ENCODE measurements around the gene PAX7. TPM values are rescaled to one million over a fixed set of nuclear protein-coding genes. Genes with fewer than 3 reads are reported as not detected.

Gene PAX7
- polyA plus RNA-seq, 1 experiment, result not detected

DNA sequence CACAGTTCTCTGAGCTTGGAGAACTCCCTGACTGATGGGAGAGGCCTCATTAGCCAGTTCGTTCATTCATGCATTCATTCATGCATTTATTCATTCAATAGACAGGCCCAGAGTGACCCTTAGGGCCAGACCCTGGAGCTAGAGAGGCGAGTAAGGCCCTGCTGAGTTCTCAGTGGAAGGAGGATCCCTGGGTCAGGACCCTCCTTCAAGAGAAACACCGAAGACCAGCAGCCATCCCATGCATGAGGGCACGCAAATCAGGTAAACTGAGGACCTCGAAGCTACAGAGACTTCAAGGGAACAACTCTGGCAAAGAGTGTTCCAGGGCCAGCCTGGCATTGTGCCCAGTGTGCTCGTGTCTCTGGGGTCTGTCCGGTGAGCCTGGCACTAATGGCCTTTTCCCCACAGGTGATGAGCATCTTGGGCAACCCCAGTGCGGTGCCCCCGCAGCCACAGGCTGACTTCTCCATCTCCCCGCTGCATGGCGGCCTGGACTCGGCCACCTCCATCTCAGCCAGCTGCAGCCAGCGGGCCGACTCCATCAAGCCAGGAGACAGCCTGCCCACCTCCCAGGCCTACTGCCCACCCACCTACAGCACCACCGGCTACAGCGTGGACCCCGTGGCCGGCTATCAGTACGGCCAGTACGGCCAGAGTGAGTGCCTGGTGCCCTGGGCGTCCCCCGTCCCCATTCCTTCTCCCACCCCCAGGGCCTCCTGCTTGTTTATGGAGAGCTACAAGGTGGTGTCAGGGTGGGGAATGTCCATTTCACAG lies 104.8 kb downstream of the PAX7 start:
- TF ChIP-seq, protein P1, sequence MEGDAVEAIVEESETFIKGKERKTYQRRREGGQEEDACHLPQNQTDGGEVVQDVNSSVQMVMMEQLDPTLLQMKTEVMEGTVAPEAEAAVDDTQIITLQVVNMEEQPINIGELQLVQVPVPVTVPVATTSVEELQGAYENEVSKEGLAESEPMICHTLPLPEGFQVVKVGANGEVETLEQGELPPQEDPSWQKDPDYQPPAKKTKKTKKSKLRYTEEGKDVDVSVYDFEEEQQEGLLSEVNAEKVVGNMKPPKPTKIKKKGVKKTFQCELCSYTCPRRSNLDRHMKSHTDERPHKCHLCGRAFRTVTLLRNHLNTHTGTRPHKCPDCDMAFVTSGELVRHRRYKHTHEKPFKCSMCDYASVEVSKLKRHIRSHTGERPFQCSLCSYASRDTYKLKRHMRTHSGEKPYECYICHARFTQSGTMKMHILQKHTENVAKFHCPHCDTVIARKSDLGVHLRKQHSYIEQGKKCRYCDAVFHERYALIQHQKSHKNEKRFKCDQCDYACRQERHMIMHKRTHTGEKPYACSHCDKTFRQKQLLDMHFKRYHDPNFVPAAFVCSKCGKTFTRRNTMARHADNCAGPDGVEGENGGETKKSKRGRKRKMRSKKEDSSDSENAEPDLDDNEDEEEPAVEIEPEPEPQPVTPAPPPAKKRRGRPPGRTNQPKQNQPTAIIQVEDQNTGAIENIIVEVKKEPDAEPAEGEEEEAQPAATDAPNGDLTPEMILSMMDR (IDR thresholded peaks at IDR 0.05; ENCODE audit: insufficient read depth, low read depth, low read length), result no peak
- Histone ChIP-seq H3K36me3 (ENCODE audit: control insufficient read depth, insufficient read depth, low read length) (no peaks in the 10 kb centered on the region), H3K4me3 (ENCODE audit: low read depth, low read length) (no peak overlapping the region), H3K27me3 (ENCODE audit: control insufficient read depth, insufficient read depth, low read length) (no peaks in the 10 kb centered on the region)
- ChIA-PET POLR2A (no interaction called here), CTCF (no interaction called here)
- no peak for DNase-seq (ENCODE audit: low read depth)

DNA sequence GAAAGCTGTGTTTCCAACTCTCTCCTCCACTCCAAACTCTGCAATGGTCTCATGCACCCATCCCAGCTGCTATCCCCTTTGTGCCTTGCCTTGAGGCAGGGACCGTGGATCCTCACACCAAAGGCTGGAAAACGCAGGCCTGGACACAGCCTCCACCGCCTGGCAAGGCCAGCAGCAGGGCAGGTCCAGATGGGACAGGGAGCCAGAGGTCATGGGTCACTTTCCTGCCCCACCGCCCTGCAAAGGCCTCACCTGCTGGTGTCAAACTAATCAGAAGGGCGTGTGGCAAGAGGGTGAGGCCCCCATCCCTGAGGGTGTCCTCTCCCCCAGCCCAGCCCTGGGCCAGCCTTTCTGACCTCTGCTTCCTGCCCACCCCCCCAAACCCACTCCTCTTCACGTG lies 106.3 kb downstream of the PAX7 start:
- CTCF ChIA-PET, result no interaction called here

DNA sequence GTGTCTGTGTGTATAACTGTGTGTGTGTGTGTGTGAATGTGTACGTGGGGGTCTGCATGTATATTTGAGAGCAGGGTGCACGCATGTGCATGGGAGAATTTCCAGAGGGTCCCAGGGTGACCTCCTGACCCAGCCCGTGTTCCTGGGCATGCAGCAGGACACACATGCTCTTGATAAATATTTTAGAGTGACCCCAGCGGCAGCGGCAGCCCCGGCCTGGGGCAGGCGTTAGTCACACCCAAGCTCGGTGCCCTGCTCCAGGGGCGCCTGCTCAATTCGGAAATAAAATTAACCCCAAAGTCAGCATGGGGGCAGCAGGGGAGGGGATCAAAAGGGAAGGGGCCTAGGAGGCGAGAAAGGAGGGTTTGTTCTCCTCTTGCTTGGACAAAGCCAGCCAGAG lies 107.5 kb downstream of the PAX7 start:
- no peak for DNase-seq (ENCODE audit: low read depth)
- CTCF ChIA-PET, result no interaction called here
- no peaks in the 10 kb centered on the region for H3K27me3 ChIP-seq (ENCODE audit: control insufficient read depth, insufficient read depth, low read length)
- TF ChIP-seq, protein P1 (IDR thresholded peaks at IDR 0.05; ENCODE audit: insufficient read depth, low read depth, low read length), result no peak
- POLR2A ChIA-PET, result no interaction called here
- H3K4me3 ChIP-seq (ENCODE audit: low read depth, low read length), result no peak overlapping the region
- H3K36me3 ChIP-seq (ENCODE audit: control insufficient read depth, insufficient read depth, low read length), result no peaks in the 10 kb centered on the region

More for the DNA sequence above, 106.3 kb downstream of the PAX7 start:
- POLR2A ChIA-PET, result no interaction called here
- TF ChIP-seq, protein P1 (IDR thresholded peaks at IDR 0.05; ENCODE audit: insufficient read depth, low read depth, low read length), result no peak
- Histone ChIP-seq H3K27me3 (ENCODE audit: control insufficient read depth, insufficient read depth, low read length) (no peaks in the 10 kb centered on the region), H3K36me3 (ENCODE audit: control insufficient read depth, insufficient read depth, low read length) (no peaks in the 10 kb centered on the region), H3K4me3 (ENCODE audit: low read depth, low read length) (no peak overlapping the region)
- no peak for DNase-seq (ENCODE audit: low read depth)

DNA sequence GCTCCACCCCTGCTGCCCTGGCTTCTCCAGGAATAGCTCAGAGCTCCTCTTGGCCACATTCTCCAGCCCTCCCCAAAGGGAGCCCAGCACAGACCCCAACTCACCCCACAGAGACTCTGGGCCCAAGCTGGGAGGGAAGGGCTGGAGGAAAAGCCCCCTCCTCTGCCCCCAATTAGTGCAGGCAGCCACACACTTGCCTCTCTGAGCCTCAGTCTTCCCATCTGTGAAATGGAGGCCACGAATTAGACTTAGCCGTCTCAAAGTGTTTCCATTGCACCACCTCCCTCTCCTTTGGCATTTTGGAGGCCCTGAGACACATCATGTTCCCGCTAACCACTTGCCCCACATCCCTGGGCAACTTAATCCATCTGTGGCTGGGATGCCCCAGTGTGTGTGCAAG lies 108.0 kb downstream of the PAX7 start:
- ChIA-PET POLR2A (no interaction called here), CTCF (no interaction called here)
- TF ChIP-seq, protein P1 (IDR thresholded peaks at IDR 0.05; ENCODE audit: insufficient read depth, low read depth, low read length), result no peak
- H3K4me3 ChIP-seq (ENCODE audit: low read depth, low read length), result no peak overlapping the region
- no peaks in the 10 kb centered on the region for H3K36me3 ChIP-seq (ENCODE audit: control insufficient read depth, insufficient read depth, low read length)
- H3K27me3 ChIP-seq (ENCODE audit: control insufficient read depth, insufficient read depth, low read length), result no peaks in the 10 kb centered on the region
- no peak for DNase-seq (ENCODE audit: low read depth)

DNA sequence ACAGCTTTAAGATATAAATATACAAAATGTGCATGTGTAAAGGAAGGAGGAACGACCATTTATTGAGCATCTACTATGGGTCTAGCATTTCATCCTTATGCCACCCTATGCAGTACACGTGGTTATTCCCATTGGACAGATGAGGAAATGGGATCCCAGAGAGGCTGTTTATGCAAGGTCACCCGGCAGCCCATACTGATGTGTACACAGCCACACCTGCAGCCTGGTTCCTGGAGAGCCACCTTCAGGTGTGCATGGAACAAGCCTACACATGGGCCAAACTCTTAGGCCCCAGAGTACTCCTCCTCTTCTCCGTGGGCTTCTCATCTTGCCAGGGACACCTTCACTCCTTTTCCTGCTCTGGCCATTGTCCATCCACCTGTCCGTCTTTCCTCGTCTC lies 108.8 kb downstream of the PAX7 start:
- TF ChIP-seq, protein P1 (IDR thresholded peaks at IDR 0.05; ENCODE audit: insufficient read depth, low read depth, low read length), result no peak
- H3K4me3 ChIP-seq (ENCODE audit: low read depth, low read length), result no peak overlapping the region
- CTCF ChIA-PET, result no interaction called here
- no peak for DNase-seq (ENCODE audit: low read depth)
- POLR2A ChIA-PET, result no interaction called here
- H3K27me3 ChIP-seq (ENCODE audit: control insufficient read depth, insufficient read depth, low read length), result no peaks in the 10 kb centered on the region
- H3K36me3 ChIP-seq (ENCODE audit: control insufficient read depth, insufficient read depth, low read length), result no peaks in the 10 kb centered on the region

All from BJ (cell line).